Gastroesophageal sphincter (tissue), 4 donors: ENCODE results near the gene STX8. TPM values are rescaled to one million over a fixed set of nuclear protein-coding genes. Genes with fewer than 3 reads are reported as not detected.

Source experiments
- ATAC-seq: fragments of 150-250 bp; one replicate; pipeline ENCODE4 v1.9.1; 2016; ENCODE audit warnings: mild to moderate bottlenecking, moderate library complexity
- H3K27ac ChIP-seq, 4 donors: fragments of 200-600 bp; sonication (generic) in 3 of 4; 1 replicate in 3 of 4; 2 replicates in 1 of 4; pipeline ENCODE4 v1.5.1; 2016 to 2019
- H3K27me3 ChIP-seq: fragments of 200-600 bp; sonication (generic); one replicate; pipeline ENCODE4 v1.5.1; 2019
- H3K36me3 ChIP-seq, 2 donors: fragments of 200-600 bp; sonication (generic); one replicate each; pipeline ENCODE4 v1.5.1; 2019; ENCODE audit warnings: control low read depth in 1 of 2
- H3K4me1 ChIP-seq, 3 donors: fragments of 200-600 bp; sonication (generic); 1 replicate in 2 of 3; 2 replicates in 1 of 3; pipeline ENCODE4 v1.5.1; 2016 to 2019; ENCODE audit warnings: control low read depth in 2 of 3
- H3K4me3 ChIP-seq, 2 donors: fragments of 200-600 bp; sonication (generic); one replicate each; pipeline ENCODE4 v1.5.1; 2019; ENCODE audit warnings: mild to moderate bottlenecking in 1 of 2, moderate library complexity in 1 of 2
- H3K9me3 ChIP-seq, 3 donors: fragments of 200-600 bp; sonication (generic); one replicate each; pipeline ENCODE4 v1.5.1; 2017 to 2019; ENCODE audit warnings: control low read depth in 2 of 3
- EP300 ChIP-seq: sonication (generic); formaldehyde crosslinking; IDR thresholded peaks from one replicate; pipeline ENCODE4 v1.6.1; 2017; ENCODE audit warnings: antibody characterized with exemption, mild to moderate bottlenecking
- POLR2A ChIP-seq, 2 donors: fragments of 450-650 bp; IDR thresholded peaks; one replicate each; pipeline ENCODE4 v1.6.1; 2017; ENCODE audit warnings: antibody characterized with exemption in 2 of 2, mild to moderate bottlenecking in 2 of 2, moderate library complexity in 1 of 2
- POLR2AphosphoS5 ChIP-seq: sonication (generic); formaldehyde crosslinking; IDR thresholded peaks from one replicate; pipeline ENCODE4 v1.6.1; 2017; ENCODE audit warnings: antibody characterized with exemption
- WGBS, 2 donors: methylation state at CpG; one replicate each; pipeline ENCODE4 v1.1.5; 2018; ENCODE audit warnings: low coverage in 1 of 2; 5-methylcytosine and 5-hydroxymethylcytosine counted together
- total RNA-seq, 4 donors: library from RNA; depleted of rRNA; stranded (reverse); fragments of >200 nt; gene quantifications; one replicate each; pipeline ENCODE4 v1.1.0, GENCODE V29; 2016
- TF ChIP-seq, protein P1 (sequence below), 4 experiments: fragments of 200-600 bp in 2 of 4; fragments of 450-650 bp in 2 of 4; sonication (generic) in 1 of 4; IDR thresholded peaks; one replicate each; pipeline ENCODE4 v1.5.1; 2017 to 2019; ENCODE audit warnings: antibody characterized with exemption in 4 of 4, mild to moderate bottlenecking in 2 of 4, moderate library complexity in 2 of 4

STX8 gene
- total RNA-seq, 4 donors from 2014 or later: 67.9 to 106 (median 87.1) TPM

DNA sequence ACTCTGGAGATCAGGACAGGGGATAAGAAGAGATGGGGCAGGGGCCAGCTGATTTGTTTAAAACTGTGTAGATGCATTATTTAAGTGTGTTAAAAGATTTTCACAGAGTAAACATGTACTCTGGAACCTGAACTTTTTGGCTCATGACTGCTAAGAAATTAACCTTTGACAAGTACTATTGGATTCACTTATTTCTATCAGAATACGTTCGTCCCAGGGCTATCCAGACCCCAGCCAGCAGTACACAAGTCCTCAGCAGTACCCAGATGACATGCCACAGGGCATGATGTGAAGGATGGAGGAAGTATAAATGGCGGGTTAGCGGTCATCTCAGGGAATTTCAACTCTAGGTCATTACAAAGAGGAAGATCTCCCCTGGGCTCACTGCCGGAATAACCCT lies 253.7 kb downstream of the STX8 start:
- Histone ChIP-seq H3K4me1 (no peaks in the 10 kb centered on the region), H3K27me3 (no peaks in the 10 kb centered on the region), H3K36me3 (no peaks in the 10 kb centered on the region), H3K9me3 (peaks cover 0 to 16% (median 0%) of the 10 kb centered on the region in 3 donors), H3K4me3 (no peak overlapping the region), H3K27ac (no peak overlapping the region)
- TF ChIP-seq POLR2A (IDR thresholded peaks at IDR 0.05) (no peak), EP300 (no peak), POLR2AphosphoS5 (no peak)
- TF ChIP-seq, protein P1, sequence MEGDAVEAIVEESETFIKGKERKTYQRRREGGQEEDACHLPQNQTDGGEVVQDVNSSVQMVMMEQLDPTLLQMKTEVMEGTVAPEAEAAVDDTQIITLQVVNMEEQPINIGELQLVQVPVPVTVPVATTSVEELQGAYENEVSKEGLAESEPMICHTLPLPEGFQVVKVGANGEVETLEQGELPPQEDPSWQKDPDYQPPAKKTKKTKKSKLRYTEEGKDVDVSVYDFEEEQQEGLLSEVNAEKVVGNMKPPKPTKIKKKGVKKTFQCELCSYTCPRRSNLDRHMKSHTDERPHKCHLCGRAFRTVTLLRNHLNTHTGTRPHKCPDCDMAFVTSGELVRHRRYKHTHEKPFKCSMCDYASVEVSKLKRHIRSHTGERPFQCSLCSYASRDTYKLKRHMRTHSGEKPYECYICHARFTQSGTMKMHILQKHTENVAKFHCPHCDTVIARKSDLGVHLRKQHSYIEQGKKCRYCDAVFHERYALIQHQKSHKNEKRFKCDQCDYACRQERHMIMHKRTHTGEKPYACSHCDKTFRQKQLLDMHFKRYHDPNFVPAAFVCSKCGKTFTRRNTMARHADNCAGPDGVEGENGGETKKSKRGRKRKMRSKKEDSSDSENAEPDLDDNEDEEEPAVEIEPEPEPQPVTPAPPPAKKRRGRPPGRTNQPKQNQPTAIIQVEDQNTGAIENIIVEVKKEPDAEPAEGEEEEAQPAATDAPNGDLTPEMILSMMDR (IDR thresholded peaks at IDR 0.05): no peak
- 70 to 77% methylated on average over 4 to 5 of the region's 5 CpGs for WGBS, 2 donors
- no peak for ATAC-seq

DNA sequence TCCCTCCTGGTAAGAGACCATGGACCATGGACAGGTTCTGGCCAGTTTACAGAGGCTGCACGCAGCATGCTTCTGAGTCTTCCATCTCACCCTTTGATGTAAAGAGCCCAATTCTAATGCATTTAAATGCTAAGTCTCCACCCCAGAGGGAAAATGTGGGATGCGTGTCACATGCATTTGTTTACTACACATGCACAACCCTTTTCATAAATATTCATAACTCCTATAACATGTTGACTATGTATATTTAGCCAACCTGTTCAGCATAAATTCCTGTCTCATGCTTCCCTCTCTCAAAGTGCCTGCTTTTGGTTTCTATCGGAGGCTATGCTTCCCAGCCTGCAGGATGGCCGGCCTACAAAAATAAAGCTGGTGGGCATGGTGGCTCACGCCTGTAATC lies 260.3 kb downstream of the STX8 start:
- Histone ChIP-seq H3K27ac (no peak overlapping the region), H3K36me3 (no peaks in the 10 kb centered on the region), H3K9me3 (peaks cover 0 to 16% (median 0%) of the 10 kb centered on the region in 3 donors), H3K27me3 (no peaks in the 10 kb centered on the region), H3K4me3 (no peak overlapping the region), H3K4me1 (no peaks in the 10 kb centered on the region)
- WGBS, 2 donors: 92 to 93% methylated on average over 3 to 5 of the region's 5 CpGs
- ATAC-seq: no peak
- TF ChIP-seq, protein P1 (IDR thresholded peaks at IDR 0.05): no peak
- TF ChIP-seq POLR2AphosphoS5 (no peak), POLR2A (IDR thresholded peaks at IDR 0.05) (no peak), EP300 (no peak)

DNA sequence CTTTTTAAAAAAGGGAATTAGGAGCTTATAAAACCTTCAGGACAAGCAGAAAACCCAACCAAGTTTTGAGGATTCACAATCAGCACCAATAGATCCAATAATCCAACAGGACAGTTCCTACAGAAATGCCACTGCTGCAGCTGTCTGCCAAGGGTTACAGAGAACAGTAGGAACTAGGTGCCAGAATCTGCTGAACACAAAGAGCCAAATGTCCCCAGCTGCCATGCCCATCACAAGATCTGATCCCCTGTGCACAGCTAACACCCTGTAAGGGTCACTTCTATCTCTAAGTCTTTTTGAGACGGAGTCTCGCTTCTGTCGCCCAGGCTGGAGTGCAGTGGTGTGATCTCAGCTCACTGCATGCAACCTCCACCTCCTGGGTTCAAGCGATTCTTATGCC lies 262.3 kb downstream of the STX8 start:
- H3K4me3 ChIP-seq: no peak overlapping the region
- ATAC-seq: no peak
- WGBS, 2 donors: 92% methylated on average over 4 of the region's 4 CpGs; no CpG with 5 or more reads in 1 of the 2 donors

DNA sequence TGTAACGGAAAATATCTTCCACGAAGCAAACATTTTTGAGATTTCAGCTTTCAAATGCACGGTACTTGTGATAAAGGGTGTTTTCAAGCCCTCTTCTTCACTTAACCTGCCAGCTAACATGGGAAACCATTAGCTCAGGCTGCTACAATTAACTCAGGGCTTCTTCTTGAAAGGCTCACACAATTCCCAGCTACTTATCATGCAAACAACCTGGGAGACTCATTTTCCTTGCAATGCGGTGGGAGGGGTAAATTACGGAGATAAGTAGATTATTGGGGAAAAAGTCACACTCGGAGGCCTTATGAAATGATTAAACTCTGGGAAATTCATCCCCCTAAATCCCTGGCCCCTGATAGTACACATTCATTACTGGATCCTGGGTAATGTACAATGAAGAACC lies 266.4 kb downstream of the STX8 start:
- no peaks in the 10 kb centered on the region for H3K36me3 ChIP-seq
- ATAC-seq: no peak
- no peaks in the 10 kb centered on the region for H3K4me1 ChIP-seq
- H3K27me3 ChIP-seq: no peaks in the 10 kb centered on the region
- 72 to 84% methylated on average over 6 of the region's 6 CpGs for WGBS, 2 donors
- H3K4me3 ChIP-seq: no peak overlapping the region
- TF ChIP-seq, protein P1 (IDR thresholded peaks at IDR 0.05): no peak
- no peak for TF ChIP-seq POLR2AphosphoS5
- no peak for TF ChIP-seq POLR2A (IDR thresholded peaks at IDR 0.05)
- TF ChIP-seq EP300: no peak
- H3K27ac ChIP-seq: no peak overlapping the region
- no peaks in the 10 kb centered on the region for H3K9me3 ChIP-seq

More for the DNA sequence above, 262.3 kb downstream of the STX8 start:
- Histone ChIP-seq H3K27me3 (no peaks in the 10 kb centered on the region), H3K27ac (no peak overlapping the region), H3K9me3 (peaks cover 0 to 7% (median 0%) of the 10 kb centered on the region in 3 donors), H3K36me3 (no peaks in the 10 kb centered on the region), H3K4me1 (no peaks in the 10 kb centered on the region)
- no peak for TF ChIP-seq EP300
- no peak for TF ChIP-seq POLR2AphosphoS5
- TF ChIP-seq POLR2A (IDR thresholded peaks at IDR 0.05): no peak
- TF ChIP-seq, protein P1 (IDR thresholded peaks at IDR 0.05): no peak

DNA sequence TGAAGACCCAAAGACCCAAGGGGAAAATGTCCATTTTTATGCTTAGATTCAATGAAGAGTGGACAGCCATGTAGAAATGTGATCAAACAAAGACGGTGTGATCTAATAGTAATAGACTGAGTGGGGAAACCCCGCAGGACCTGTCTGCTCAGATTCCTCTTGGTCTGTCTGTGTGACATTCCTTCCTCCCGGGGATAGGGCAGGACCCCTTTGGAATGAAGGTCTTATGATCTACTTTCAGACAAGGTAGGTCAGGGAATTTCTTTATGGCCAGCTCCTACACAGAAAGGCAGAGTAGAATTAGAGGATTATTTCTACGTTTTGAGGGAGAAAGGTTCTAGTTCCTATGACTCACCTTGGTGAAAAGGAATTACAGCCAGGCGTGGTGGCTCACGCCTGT lies 267.6 kb downstream of the STX8 start:
- TF ChIP-seq, protein P1 (IDR thresholded peaks at IDR 0.05): no peak
- WGBS, 2 donors: 90 to 94% methylated on average over 3 to 5 of the region's 6 CpGs
- Histone ChIP-seq H3K36me3 (no peaks in the 10 kb centered on the region), H3K27ac (no peak overlapping the region), H3K4me1 (no peaks in the 10 kb centered on the region), H3K27me3 (no peaks in the 10 kb centered on the region), H3K9me3 (no peaks in the 10 kb centered on the region), H3K4me3 (no peak overlapping the region)
- no peak for ATAC-seq
